Measurements from ENCODE around the gene PPP2R5C.
"Not testable (repeated sequence)": the region's sequence is repeated elsewhere in the genome, so short reads cannot be mapped to it uniquely, and the experiment has no call there.

Gene PPP2R5C

DNA sequence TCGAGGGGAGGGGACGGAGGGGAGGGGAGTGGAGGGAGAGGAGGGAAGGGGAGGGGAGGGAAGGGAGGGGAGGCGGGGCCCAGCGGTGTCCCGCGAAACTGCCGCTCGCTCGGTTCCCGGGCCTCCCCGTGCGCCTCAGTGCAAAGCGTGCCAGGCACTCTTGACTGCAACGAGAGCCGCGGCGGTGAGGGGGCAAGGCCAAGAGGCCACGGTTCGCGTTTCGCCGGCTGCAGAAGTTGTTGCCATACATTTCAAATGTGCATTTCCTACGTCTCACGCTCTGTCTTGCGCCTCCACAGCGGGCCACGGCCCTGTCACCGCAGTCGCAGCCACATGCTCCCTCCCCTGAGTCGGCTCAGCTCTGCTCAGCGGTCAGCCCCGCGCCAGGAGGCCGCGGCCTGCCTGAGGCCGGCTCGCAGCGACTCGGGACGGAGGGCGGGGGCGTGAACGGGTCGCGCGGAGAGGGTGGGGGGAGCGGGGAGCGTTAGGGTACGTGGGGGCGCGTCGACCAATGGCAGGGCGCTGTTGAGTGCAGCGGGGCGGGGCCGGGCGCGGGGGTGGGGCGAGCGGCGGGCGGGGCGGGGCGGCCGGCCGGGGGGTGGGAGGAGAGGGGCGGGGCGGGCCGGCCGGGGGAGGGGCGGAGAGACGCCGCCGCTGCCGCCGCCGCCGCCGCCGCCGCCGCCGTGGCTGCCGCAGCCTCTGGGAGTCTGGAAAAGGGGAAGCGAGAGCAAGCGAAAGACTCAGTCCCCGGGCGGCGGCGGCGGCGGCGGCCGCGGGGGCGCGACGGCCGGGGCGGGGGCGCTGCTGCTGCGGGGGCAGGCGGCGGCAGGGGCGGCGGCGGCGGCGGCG lies at the start of gene PPP2R5C:
Gene PPP2R5C, plus strand, starts transcription at position 678 of the 849 bp plus-strand sequence. CDS start 185 bp downstream, outside the sequence.
- DNase-seq = peak; percentile 65

DNA sequence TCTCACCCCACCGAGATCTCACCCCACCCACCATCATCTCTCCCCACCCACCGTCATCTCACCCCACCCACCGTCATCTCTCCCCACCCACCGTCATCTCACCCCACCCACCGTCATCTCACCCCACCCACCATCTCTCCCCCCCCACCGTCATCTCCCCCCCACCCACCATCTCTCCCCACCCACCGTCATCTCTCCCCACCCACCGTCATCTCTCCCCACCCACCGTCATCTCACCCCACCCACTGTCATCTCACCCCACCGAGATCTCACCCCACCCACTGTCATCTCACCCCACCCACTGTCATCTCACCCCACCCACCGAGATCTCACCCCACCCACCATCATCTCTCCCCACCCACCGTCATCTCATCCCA lies 49.7 kb upstream of the PPP2R5C start:
- not testable (repeated sequence) for DNase-seq

DNA sequence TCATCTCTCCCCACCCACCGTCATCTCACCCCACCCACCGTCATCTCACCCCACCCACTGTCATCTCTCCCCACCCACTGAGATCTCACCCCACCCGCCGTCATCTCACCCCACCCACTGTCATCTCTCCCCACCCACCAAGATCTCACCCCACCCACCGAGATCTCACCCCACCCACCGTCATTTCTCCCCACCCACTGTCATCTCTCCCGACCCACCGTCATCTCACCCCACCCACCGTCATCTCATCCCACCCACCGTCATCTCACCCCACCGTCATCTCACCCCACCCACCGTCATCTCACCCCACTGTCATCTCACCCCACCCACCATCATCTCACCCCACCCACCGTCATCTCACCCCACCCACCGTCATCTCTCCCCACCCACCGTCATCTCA lies 49.2 kb upstream of the PPP2R5C start:
- DNase-seq = not testable (repeated sequence)

DNA sequence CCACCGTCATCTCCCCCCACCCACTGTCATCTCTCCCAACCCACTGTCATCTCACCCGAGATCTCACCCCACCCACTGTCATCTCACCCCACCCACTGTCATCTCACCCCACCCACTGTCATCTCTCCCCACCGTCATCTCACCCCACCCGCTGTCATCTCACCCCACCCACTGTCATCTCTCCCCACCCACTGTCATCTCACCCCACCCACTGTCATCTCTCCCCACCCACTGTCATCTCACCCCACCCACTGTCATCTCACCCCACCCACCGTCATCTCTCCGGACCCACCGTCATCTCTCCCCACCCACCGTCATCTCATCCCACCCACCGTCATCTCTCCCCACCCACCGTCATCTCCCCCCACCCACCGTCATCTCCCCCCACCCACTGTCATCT lies 48.4 kb upstream of the PPP2R5C start:
- not testable (repeated sequence) for DNase-seq

DNA sequence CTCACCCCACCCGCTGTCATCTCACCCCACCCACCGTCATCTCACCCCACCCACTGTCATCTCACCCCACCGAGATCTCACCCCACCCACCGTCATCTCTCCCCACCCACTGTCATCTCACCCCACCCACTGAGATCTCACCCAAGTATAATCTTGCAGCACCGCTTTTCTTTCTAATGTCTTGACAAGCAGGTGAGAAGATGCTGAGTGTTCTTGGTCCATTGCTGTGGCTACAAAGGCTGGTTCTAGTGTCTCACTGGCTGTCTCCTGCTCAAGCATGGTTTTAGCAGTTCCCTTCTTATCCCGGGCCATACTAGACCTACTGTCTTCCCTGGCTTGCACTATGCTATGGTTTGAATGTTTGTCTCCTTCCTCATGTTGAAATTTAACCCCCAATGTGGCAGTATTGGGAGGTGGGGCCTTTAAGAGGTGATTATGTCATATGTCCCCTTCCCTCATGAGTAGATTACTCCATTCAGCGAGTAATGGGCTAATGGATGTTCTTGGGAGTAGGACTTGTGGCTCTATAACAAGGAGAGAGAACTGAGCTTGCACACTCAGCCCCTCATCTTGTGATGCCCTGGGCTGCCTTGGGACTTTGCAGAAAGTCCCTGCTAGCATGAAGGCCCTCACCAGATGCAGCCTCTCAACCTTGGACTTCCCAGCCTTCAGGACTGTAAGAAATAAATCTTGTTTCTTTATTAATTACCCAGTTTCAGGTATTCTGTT lies 47.7 kb upstream of the PPP2R5C start:
- no peak for DNase-seq

DNA sequence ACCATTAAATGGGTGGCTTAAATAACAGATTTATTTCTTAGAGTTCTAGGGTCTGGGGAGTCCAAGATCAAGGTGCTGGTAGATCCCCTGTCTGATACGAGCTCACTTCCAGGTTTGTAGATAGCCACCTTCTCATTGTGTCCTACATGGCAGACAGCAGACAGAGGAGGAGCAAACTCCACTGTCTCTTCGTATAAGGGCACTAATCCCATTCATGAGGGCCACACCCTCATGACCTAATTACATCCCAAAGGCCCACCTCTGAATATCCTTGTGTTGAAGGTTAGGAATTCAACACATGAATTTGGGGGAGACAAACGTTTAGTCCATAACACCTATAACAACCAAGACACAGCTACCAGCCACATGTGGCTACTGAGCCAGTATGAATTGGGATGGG lies 47.1 kb upstream of the PPP2R5C start:
- DNase-seq = no peak

DNA sequence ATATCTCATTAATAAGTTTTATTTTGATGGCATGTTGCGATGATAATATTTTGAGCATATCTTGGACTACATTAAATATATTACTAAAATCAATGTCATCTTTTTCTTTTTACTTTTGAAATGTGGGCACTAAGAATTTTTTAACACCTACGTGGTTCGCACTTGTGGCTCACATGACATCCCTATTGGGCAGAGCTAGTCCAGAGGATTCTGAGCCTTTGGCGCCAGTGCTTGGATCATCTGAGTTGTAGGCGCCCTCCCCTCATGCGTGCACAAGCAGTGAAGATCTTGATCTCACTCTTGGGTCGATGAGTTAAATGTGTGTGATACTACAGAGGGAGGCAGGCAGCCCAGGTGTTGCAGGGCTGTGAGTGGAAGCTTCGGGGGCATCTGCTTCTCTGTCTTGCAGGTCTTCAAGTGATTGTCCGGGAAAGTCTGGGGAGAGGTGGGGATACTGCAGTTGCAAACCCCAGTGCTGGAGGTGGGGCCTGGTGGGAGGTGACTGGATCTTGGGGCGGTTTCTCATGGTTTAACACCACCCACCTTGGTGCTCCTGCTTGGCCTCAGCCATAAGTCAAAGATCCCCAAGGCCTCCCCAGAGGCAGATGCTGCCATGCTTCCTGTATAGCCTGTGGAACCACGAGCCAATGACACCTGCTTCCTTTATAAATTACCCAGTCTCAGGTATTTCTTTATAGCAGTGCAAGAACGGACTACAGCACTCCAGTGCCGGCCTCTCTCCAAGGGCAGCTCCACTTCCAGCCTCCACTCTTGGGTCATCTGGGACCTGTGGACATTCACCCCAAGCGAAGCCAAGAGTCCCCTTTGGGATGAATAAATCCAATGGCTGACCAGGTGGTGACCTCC lies 46.1 kb upstream of the PPP2R5C start:
- DNase-seq = no peak

DNA sequence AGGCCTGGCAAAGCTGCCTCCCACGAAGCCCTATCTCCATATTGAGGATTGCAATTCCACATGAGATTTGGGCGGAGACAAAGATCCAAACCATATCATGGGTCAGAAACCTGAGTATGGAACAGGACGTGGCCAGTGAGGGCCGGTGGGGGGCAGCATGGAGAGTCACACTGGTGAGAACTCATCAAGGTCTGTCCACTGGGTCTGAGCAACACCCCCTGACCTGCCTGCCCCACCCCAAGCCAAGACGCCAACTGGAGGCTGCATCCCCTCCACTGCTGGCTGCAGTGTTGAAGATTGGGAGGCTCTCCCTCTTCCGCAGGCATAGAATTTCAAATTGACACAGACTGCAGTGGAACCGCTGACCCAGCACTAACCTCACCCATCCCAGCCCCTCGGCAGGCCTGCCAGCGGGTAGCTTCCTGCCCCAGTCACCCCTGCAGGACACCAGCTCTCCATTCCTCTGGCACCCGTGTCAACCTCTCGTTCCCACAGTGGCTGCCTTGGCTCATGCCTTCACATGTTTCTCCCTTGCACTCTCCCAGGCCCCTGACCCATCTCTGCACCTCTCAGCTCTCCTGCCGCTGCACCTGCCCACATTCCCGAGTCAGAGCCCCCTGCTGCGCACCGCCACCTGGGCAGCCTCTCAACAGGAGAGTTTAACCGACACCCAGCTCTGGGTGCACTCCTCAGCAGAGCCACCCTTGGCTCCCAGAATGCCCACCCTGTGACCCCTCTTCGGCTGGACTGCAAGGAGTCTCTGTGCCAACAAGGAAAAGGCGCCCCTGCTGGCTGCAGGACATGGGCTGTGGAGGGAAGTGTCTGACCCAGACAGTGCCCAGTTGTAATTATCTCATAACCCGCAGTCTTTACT lies 45.2 kb upstream of the PPP2R5C start:
- DNase-seq = no peak

DNA sequence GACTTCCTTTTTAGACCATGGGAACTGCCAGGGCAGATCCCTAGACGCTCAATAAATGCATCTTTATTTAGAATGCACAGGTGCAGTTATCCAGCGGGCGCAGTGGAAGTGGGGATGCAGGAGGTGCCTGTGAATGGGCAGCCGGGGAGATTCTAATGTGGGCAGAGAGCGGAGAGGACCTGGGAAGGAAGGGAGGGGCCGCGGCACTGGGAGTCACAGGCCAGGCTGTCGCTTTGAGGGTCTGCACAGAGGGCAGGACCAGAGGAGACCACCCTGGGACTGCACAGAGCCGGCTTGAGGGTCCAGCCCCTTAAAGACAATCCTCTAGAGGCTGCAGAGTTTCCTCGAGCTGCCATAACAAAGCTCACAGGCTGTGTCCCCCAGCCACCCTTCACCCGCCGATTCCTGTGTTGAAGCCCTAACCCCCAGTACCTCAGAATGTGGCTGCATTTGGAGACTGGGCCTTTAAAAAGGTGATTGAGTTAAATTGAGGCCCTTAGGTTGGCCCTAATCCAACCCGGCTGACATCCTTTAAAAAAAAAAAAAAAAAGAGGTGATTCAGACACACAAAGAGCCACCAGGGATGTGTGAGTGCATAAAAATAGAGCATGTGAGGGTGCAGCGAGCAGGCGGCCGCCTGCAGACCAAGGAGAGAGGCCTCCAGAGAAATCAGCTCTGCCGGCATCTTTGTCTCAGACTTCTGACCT lies 44.4 kb upstream of the PPP2R5C start:
- DNase-seq = no peak

DNA sequence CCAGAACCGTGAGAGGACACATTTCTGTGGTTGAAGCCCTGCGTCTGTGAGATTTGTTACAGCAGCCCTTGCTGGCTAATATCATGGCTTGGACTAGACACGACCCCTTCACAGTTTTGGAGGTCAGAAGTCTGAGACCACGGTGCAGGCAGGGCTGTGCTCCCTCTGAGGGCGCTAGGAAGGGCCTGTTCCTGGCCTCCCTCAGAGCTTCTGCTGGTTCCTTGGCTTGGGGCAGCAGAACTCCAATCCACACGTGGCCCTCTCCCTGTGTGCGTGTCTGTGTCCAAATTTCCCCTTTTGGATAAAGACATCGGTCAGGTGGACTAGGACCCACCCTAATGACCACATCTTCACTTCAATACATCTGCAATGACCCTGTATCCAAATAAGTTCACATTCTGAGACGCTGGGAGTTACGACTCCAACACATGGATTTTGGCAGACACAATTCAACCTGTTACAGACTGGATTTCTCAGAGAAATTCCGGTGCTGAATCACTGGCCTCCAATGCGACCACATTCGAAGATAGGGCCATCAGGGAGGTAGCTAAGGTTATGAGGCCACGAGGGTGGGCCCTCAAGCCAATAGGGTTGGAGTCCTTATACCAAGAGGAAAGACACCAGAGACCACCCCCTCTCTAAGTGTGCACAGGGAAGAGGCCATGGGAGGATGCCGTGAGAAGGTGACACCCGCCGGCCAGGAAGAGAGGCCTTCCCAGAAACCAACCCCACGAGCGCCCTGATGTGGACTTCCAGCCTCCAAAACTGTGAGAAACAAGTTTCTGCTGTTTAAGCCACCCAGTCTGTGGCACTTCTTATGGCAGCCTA lies 43.6 kb upstream of the PPP2R5C start:
- DNase-seq = no peak

DNA sequence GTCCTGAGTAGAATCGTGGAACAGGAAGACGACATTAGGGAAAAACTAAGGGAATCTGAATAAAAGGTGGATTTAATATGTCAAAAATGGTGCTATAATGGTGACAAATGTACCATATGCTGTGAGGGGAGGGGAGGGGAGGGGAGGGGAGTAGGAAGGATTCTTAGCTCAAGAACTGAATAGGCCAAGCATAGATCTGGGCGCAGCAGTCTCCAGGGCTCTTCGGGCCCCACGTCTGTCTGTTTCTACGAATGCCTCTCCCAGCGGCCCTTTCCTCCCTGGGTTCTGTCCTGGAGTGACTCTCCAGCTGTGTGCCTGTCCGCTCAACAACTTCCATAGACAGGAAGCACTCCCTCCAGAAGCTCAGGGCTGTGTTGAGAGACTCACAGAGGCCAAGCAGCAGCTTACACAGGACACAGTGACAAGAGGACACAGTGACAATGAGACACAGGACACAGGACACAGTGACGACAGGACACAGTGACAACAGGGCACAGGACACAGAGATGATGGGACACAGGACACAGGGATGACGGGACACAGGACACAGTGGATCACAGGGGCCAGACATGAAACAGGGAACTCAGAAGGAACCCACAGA lies 42.4 kb upstream of the PPP2R5C start:
- DNase-seq = no peak

DNA sequence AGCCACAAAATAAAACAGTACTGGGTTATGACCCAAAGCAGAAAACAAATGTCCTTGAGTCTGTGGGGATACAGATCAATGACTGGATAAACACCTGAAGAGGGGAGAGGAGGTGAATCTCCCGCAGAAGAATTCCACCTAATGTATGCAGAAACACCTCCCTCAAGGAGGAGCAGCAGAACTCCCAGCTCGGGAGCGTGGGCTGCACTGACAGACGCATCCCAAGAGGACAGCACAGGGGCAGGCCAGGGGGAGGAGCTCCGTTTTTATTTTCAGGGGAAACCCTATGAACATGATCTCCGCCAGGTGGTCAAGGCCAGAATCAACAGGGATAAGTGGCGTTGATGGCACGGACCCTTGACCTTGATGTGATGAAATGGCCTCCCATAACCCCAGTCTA lies 41.8 kb upstream of the PPP2R5C start:
- no peak for DNase-seq

DNA sequence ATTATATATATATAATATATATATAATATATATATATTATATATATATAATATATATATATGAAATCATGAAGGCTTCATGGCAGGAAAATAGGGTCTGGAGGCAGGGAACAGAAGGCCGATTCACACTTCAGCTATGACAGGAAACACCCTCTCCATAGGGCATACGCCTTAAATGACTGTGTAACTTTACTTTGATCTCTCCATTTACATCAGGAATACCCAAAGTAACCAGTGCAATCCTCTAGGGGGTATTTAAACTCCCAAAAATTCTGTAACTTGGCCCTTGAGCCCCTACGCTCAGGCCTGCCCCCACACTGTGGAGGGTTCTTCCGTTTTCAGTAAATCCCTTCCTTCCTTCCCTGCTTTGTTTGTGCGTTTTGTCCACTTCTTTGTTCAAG lies 40.4 kb upstream of the PPP2R5C start:
- DNase-seq = no peak

DNA sequence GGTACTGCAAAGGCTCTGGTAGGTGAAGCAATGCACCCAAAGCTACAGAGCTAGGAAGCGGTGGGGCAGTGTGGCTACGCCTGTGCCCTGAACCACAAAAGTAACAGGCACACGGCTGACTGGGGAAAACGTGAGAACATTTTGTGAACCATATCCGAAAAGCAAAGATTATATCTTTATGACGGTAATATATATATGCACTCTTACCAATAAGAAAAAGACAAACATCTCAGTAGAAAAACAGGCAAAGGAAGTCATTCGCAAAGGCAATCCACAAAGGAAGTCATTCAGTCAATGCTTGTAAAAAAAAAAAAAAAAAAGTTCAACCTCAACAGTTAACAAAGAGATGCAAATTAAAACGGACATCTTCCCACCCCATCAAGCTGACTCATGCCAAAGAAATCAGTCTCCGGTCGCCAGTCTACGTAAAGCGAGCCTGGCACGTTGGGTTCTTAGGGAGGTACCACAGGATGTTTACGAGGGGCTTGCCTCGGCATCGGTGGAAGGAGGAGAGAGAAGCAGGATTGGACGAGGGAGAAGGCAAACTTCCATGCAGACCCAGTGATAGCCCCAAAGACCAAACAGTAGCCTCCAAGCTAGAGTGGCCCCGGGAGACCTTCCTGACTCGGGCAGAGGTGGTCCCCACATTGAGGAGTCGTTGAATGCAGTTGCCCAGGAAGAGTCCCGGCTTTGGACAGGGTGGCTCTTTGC lies 39.4 kb upstream of the PPP2R5C start:
- DNase-seq = no peak

DNA sequence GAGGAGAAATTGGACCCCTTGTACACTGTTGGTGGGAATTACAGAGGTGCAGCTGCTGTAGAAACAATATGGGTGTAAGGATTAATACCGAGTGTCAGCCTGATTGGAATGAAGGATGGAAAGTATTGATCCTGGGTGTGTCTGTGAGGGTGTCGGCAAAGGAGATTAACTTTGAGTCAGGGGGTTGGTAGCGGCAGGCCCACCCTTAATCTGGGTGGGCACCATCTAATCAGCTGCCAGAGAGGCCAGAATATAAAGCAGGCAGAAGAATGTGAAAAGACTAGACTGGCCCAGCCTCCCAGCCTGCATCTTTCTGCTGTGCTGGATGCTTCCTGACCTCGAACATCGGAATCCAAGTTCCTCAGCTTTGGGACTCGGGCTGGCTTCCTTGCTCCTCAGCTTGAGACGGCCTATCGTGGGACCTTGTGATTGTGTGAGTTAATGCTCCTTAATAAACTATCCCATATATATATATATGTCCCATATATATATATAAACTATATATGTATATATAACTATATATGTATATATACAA lies 38.4 kb upstream of the PPP2R5C start:
- DNase-seq = no peak

DNA sequence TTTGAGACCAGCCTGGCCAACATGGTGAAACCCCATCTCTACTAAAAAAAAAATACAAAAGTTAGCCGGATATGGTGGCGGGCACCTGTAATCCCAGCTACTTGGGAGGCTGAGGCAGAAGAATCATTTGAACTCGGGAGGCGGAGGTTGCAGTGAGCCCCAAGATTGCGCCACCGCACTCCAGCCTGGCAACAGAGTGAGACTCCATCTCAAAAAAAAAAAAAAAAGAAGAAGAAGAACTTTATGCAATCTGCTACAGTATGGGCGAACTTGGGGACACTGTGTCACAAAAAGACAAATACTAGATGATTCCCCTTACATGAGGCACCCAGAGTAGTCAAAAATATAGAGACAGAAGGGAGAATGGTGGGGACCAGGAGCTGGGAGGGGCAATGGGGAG lies 35.9 kb upstream of the PPP2R5C start:
- DNase-seq = not testable (repeated sequence)

DNA sequence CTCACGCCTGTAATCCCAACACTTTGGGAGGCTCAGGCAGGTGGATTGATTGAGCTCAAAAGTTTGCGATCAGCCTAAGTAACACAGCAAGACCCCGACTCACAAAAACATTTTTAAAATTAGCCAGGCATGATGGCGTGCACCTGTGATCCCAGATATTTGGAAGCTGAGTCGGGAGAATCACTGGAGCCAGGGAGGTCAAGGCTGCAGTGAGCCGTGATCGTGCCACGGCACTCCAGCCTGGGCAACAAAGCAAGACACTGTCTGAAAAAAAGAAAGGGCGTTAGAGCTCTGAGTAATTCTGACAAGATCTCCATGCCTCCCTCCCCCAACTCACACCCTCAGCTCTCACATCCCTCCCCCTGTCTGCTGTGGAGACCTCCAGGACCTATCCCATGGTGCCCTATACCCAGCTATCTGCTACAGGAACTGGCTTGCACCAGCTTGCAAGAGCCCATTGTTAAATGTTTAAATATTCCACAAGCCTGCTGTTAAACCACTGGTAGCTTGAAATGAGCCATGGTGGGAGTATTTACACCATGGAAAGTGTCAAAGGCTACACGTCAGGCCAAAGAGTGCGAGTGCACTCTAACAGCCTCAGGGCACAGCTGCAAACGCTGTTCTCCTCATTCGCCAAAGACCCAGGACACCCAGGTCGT lies 35.1 kb upstream of the PPP2R5C start:
- DNase-seq = no peak

DNA sequence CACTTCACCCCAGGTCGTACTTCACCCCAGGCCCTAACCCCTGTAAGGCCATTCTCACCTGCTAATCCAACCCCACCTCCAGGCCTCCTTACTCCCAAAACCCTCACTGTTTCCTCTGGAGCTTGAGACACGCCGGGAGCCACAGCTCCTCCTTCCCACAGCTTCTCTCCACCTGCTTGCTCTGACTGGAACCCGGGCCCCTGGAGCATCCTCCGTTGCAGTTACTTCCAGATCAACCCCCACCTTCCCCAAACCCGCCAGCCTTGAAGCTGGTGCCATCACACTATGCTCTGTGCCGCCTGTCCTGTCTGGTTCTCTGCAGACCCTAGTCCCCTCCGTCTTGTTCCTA lies 34.6 kb upstream of the PPP2R5C start:
- DNase-seq = no peak

All from NCI-H510A treated with DMSO at 0.1 percent for 48 hours (cell line).